AML-193 (cell line): Measurements from ENCODE around the gene ORM2.
"Not testable (repeated sequence)": the region's sequence is repeated elsewhere in the genome, so short reads cannot be mapped to it uniquely, and the experiment has no call there.

Source experiments
- DNase-seq, 2 experiments: peaks; one replicate each; lab custom pipeline; 2025; lab: John Stamatoyannopoulos, UW

The ORM2 gene

DNA sequence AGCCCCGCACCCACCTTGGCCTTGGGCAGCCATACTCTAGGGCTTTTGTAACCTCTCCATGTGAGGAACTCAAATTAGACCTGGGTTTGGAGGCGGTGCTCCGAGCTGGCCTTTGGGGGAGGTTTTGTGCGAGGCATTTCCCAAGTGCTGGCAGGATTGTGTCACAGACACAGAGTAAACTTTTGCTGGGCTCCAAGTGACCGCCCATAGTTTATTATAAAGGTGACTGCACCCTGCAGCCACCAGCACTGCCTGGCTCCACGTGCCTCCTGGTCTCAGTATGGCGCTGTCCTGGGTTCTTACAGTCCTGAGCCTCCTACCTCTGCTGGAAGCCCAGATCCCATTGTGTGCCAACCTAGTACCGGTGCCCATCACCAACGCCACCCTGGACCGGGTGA lies at the start of gene ORM2:
Gene ORM2, plus strand, starts transcription at position 245 of the 398 bp plus-strand sequence. Its CDS starts 36 bp downstream, at position 281.
- DNase-seq: not testable (repeated sequence)

DNA sequence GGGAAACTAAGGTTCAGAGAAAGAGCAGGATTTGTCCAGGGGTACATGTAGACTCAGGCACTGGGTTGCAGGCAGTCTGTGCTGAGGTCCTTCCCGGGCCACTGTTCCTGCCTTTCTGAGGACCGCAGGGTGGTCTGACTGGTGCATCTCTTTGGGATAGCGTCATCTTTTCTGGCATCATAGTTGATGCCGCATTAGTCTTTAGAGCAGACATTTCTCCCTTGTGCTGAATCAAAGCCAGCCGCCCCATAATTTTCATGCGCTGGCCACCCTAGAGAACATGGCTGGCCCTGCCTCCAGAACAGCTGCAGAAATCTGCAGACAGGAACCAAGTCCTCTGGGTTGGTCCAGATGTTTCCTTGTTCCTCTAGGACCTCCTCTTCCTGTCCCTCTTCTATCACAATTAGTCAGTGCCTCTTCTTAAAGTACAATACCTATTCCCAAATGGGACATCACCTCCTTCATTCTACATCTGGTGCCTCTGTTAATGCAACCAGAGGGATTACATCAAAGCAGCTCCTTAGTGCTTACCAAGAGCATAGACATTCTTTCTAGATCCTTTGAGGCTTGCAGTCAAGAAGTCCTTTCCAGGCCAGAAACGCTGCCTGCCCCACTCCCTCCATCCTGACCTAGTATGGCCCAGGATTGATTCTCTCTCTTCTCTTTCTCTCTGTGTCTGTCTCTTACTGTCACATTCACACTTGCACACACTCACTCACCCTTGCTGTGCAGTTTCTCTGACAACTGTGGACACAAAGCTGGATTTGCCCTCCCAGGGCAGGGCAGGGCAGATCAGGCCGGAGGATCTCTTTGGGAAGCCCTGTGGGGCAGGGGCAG lies 48.8 kb upstream of the ORM2 start:
- DNase-seq: no peak

GRCh38 chr9:114281473-114282103 lies 48.1 kb upstream of the ORM2 start:
- DNase-seq: no peak

DNA sequence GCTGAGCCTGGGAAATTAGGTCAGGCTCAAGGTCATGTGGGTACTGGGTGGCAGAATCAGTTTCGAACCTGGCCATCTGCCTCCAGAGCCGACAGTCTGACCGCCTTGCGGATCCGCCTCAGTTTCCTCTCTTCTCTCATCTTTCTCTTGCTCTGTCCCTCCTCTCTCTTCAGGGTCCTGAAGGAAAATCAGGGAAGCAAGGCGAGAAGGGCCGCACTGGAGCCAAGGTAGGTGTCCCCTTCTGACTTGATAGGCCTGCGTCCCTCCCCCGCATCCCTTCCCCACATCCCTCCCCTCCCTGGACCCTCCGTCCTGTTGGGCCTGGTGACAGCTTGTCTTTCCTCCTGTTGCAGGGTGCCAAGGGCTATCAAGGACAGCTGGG lies 47.6 kb upstream of the ORM2 start:
- no peak for DNase-seq

- DNase-seq: no peak
Observed at GRCh38 chr9:114282507-114282906, 47.2 kb upstream of the ORM2 start.

DNA sequence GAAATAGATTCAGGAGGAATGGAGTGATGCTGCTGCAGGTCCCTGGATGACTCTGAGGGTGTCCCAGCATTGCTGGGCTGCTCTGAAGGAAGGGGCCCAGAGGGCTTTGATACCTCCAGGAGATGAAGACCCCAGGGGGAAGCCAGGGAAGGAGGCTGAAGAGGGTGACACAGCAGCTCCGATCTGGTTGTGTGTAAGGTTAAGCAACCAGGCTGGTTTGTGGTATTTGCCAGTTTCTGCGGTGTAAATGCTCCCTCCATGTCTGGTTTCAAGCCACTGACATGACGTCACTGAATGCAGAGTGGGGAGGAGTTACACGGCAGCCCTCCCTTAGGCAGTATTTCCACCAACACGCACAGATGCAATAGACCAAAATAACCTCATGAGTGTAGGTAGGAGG lies 46.7 kb upstream of the ORM2 start:
- DNase-seq: no peak

DNA sequence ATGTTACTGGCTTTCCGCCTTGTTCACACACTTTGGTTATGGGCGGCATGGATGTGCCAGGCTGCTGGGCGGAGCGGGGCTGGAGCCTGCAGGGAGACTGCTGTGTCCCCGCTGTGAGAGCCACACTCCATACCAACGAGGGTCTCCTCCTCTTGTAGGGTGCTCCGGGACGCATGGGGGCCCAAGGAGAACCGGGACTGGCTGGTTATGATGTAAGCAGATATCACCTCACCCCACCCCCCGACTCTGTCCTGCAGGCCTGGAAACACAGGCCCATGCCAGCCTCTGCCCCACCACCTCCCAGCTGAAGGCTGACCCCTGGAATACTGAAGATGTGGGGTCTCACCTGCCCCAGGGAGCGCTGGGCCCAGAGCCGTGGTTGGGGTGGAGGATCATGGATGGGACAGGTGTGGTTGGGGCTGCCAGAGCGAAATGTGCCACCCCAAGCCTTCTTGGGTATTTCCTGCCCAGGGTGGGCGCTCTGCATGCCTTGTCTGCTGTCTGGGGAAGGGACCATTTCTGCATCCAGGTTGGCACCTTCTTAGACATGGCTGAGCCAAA lies 46.0 kb upstream of the ORM2 start:
- DNase-seq: no peak

- no peak for DNase-seq
Observed at GRCh38 chr9:114284316-114285060, 45.2 kb upstream of the ORM2 start.

GRCh38 chr9:114285166-114285867 lies 44.4 kb upstream of the ORM2 start:
- DNase-seq: no peak

- DNase-seq: no peak
Observed at GRCh38 chr9:114286146-114286679, 43.5 kb upstream of the ORM2 start.

- no peak for DNase-seq
Observed at GRCh38 chr9:114287001-114287762, 42.5 kb upstream of the ORM2 start.

DNA sequence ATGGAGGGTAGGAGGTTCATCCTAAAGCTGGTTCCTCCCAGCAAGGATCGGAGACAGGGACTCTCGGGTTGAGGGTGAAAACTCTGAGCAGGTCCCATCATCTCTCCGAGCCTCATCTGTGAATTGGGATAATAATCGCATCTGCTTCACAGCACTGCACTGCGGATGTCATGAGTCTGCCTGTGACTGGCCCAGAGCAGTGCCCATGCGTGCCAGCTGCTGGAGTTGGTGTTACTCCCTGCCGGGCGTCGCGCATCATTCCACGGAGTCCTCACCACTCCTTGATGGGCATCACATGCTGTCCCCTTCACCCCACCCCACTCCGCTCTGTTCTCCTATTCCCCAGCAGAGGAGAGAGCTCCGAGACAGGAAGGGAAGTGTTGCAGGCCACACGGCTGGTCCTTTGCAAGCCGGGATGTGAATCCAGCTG lies 41.9 kb upstream of the ORM2 start:
- no peak for DNase-seq

GRCh38 chr9:114288193-114289091 lies 41.2 kb upstream of the ORM2 start:
- DNase-seq: no peak

DNA sequence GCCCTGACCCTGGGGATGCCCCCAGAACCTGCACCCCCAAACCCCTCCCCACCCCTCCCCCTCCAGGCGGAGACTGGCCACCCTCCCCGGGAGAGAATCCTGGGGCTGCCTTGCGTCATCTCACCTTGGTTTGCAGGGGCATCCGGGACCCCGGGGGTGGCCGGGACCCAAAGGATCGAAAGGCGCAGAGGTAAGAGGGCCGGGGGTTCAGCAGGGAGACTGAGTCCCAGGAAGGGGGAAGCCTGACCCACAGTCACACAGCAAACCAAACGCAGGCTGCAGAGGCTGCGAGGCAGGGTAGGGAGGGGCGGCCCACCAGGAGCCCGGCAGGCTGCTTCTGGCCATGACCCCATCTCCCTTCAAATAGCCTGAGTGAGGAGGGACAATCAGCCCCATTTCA lies 40.6 kb upstream of the ORM2 start:
- DNase-seq: no peak

GRCh38 chr9:114289571-114290481 lies 39.8 kb upstream of the ORM2 start:
- DNase-seq: no peak

DNA sequence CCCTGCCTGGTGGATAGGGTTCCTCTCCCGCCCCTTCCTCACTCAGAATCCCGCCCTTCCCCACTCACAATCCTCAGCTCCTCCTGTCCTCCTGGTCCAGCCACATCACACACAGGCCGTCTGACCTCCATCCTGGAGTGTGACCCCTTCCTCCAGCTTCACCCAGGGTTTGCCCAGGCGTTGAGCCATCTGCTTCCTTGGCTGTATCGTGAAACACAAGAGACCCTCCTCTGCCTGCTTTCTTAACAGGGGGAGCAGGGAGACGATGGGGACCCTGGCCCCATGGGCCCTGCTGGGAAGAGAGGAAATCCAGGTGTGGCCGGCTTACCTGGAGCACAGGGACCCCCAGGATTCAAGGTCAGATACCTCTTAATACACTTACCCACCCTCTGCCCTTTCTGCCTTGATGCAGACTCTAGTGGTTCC lies 39.1 kb upstream of the ORM2 start:
- no peak for DNase-seq

DNA sequence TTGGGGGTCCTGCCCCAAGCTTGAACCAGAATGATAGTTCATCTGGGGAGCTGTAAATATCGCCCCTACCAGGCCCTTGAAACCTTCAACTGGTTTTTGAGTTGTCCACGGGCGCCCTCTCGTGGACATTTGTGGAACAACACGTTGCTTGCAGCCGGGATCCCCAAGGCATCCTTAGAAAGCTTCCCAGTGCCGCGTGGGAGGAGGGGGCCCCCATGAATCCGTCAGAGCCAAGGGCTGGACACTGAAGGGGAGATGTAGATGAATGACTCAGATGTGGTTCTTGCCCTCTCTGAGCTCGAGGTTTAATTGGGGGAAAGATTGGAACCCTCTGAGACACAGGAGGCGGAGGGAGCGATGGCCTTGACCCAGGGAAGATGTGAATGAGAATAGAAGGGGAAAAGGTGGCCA lies 38.6 kb upstream of the ORM2 start:
- peak; percentile 17 to 31 for DNase-seq

- DNase-seq: no peak
Observed at GRCh38 chr9:114291886-114292590, 37.6 kb upstream of the ORM2 start.
